DND-41 (cell line): Measurements from ENCODE around the gene WDR45B.

Experiments
- ATAC-seq: fragments of 200-7000 bp; cut with Tn5 transposase; 3 replicates; pipeline ENCODE4 v1.9.1; 2021; ENCODE audit warnings: low read depth; ENCODE audit not compliant: insufficient read depth
- DNase-seq: peaks from one replicate; pipeline ENCODE4 v3.0.0-alpha.2; 2020
- H2AFZ ChIP-seq: 2 replicates; pipeline ENCODE4 v1.6.0; 2012; ENCODE audit warnings: low read depth, low read length
- H3K27ac ChIP-seq: 2 replicates; pipeline ENCODE4 v1.5.1; 2012; ENCODE audit warnings: low read length, inconsistent platforms
- H3K27me3 ChIP-seq: fragments of 200-600 bp; sonication (generic); 2 replicates; pipeline ENCODE4 v1.6.0; 2012; ENCODE audit warnings: low read length, mild to moderate bottlenecking, inconsistent platforms; ENCODE audit not compliant: insufficient read depth, poor library complexity
- H3K36me3 ChIP-seq: 2 replicates; pipeline ENCODE4 v1.5.1; 2012; ENCODE audit warnings: low read length, inconsistent platforms; ENCODE audit not compliant: insufficient read depth
- H3K4me1 ChIP-seq: 2 replicates; pipeline ENCODE4 v1.5.1; 2012; ENCODE audit warnings: mild to moderate bottlenecking, low read length; ENCODE audit not compliant: insufficient read depth
- H3K4me2 ChIP-seq: 2 replicates; pipeline ENCODE4 v1.6.0; 2012; ENCODE audit warnings: mild to moderate bottlenecking, moderate library complexity, low read length, inconsistent platforms; ENCODE audit not compliant: insufficient read depth
- H3K4me3 ChIP-seq, 2 experiments: fragments of 200-600 bp in 1 of 2; shearing (Covaris generic) in 1 of 2; 2 replicates each; pipeline ENCODE4 v1.5.1; 2012 to 2016; ENCODE audit warnings: inconsistent platforms in 2 of 2, low read length in 2 of 2, mild to moderate bottlenecking in 2 of 2, low read depth in 1 of 2, moderate library complexity in 1 of 2
- H3K79me2 ChIP-seq: 2 replicates; pipeline ENCODE4 v1.6.0; 2012; ENCODE audit warnings: low read length, inconsistent platforms; ENCODE audit not compliant: insufficient read depth
- H3K9ac ChIP-seq: 2 replicates; pipeline ENCODE4 v1.6.0; 2012; ENCODE audit warnings: low read depth, mild to moderate bottlenecking, inconsistent platforms, low read length, moderate library complexity
- H3K9me3 ChIP-seq: 2 replicates; pipeline ENCODE4 v1.5.1; 2012; ENCODE audit warnings: low read length, moderate library complexity, mild to moderate bottlenecking, inconsistent platforms; ENCODE audit not compliant: insufficient read depth, severe bottlenecking
- H4K20me1 ChIP-seq: 2 replicates; pipeline ENCODE4 v1.6.0; 2012; ENCODE audit warnings: low read length; ENCODE audit not compliant: insufficient read depth
- CTCF ChIP-seq: IDR thresholded peaks from 2 replicates; pipeline ENCODE4 v1.5.1; 2012; ENCODE audit warnings: borderline replicate concordance, low read length, moderate library complexity, mild to moderate bottlenecking; ENCODE audit not compliant: poor library complexity, severe bottlenecking; ENCODE audit errors: extremely low read depth
- EZH2 ChIP-seq: IDR thresholded peaks from 3 replicates; pipeline ENCODE4 v1.6.1; 2012; ENCODE audit warnings: borderline replicate concordance, low read depth, mild to moderate bottlenecking, moderate library complexity, low read length, inconsistent platforms; ENCODE audit not compliant: severe bottlenecking

Gene WDR45B

GRCh38 chr17:82663381-82664275 lies 15.4 kb upstream of the WDR45B start:
- no peak overlapping the region for H3K4me2 ChIP-seq
- DNase-seq (no peak), ATAC-seq (no peak)
- H3K36me3 ChIP-seq = peaks cover 11% of the 10 kb centered on the region
- no peak overlapping the region for H3K4me3 ChIP-seq
- no peak overlapping the region for H2AFZ ChIP-seq
- no peaks in the 10 kb centered on the region for H3K79me2 ChIP-seq
- H3K9ac ChIP-seq = no peak overlapping the region
- no peak overlapping the region for H3K27ac ChIP-seq
- no peaks in the 10 kb centered on the region for H3K4me1 ChIP-seq
- H3K9me3 ChIP-seq = no peaks in the 10 kb centered on the region
- H3K27me3 ChIP-seq = no peaks in the 10 kb centered on the region
- H4K20me1 ChIP-seq = no peaks in the 10 kb centered on the region
- TF ChIP-seq EZH2 (no peak), CTCF (no peak)

GRCh38 chr17:82662711-82663261 lies 14.5 kb upstream of the WDR45B start:
- Histone ChIP-seq H3K79me2 (no peaks in the 10 kb centered on the region), H3K4me3 (no peak overlapping the region), H3K9me3 (no peaks in the 10 kb centered on the region), H2AFZ (no peak overlapping the region), H3K36me3 (peaks cover 11% of the 10 kb centered on the region), H3K27me3 (no peaks in the 10 kb centered on the region), H3K4me2 (no peak overlapping the region), H3K4me1 (no peaks in the 10 kb centered on the region), H4K20me1 (no peaks in the 10 kb centered on the region), H3K9ac (no peak overlapping the region), H3K27ac (no peak overlapping the region)
- no peak for TF ChIP-seq EZH2
- no peak for TF ChIP-seq CTCF
- ATAC-seq = no peak
- DNase-seq = no peak

- H3K27ac ChIP-seq = no peak overlapping the region
- H4K20me1 ChIP-seq = no peaks in the 10 kb centered on the region
- no peaks in the 10 kb centered on the region for H3K27me3 ChIP-seq
- H3K4me1 ChIP-seq = no peaks in the 10 kb centered on the region
- TF ChIP-seq CTCF = no peak
- TF ChIP-seq EZH2 = no peak
- H3K36me3 ChIP-seq = peaks cover 11% of the 10 kb centered on the region
- no peak for DNase-seq
- ATAC-seq = no peak
- no peak overlapping the region for H3K9ac ChIP-seq
- H3K4me2 ChIP-seq = no peak overlapping the region
- H3K9me3 ChIP-seq = no peaks in the 10 kb centered on the region
- no peaks in the 10 kb centered on the region for H3K79me2 ChIP-seq
- no peak overlapping the region for H3K4me3 ChIP-seq
- H2AFZ ChIP-seq = no peak overlapping the region
Observed at GRCh38 chr17:82661717-82662683, 13.8 kb upstream of the WDR45B start.
